Renal cortex interstitium (tissue), 11 donors: ENCODE results near the gene SERPINA6. TPM values are rescaled to one million over a fixed set of nuclear protein-coding genes. Genes with fewer than 3 reads are reported as not detected.

Source experiments
- DNase-seq, 11 donors: peaks; one replicate each; pipeline ENCODE4 v3.0.0-alpha.2; 2013; ENCODE audit warnings: low read depth in 9 of 11, low spot score in 4 of 11; ENCODE audit errors: extremely low read depth in 1 of 11
- polyA plus RNA-seq, 3 donors: library from polyadenylated mRNA; unstranded; fragments of 120-200 nt; gene quantifications; one replicate each; pipeline ENCODE4 v1.2.1, GENCODE V29; 2013; ENCODE audit not compliant: insufficient read length in 3 of 3

The SERPINA6 gene
- polyA plus RNA-seq, 3 donors, result 4.4 to 7.3 (median 7.1) TPM

DNA sequence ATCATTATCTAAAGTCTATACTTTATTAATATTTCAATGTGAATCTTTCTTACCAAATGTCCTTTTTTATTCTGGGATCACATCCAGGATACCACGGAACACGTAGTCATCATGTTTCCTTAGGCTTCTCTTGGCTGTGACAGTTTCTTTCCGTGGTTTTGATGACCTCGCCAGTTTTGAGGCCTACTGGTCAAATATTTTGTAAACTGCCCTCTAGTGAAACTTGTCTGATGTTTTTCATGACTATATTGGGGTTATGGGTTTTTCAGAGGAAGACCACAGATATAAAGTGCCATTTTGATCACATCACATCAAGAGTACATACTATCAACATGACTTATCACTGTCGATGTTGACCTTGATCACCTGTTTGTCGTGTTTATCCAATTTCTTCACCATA is 14.1 kb upstream of the SERPINA6 start:
- DNase-seq, result no peak

DNA sequence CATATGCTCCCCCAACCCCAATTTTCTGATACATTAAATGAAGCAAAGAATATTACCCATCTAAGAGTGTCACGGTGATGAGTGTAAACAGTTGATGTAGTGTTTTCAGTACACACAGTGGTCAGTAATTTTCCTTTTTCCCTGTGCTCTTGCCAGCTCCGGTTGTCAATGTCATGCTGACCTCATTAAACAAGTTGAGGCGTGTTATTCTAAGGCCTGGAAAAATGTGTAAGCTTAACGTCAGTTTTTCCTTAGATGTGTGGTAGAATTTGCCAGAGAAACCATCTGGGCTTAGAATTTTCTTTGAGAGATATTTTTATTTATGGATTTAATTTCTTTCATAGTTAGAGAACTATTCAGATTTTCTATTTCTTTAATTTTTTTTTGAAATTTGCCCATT is 11.7 kb upstream of the SERPINA6 start:
- no peak for DNase-seq

DNA sequence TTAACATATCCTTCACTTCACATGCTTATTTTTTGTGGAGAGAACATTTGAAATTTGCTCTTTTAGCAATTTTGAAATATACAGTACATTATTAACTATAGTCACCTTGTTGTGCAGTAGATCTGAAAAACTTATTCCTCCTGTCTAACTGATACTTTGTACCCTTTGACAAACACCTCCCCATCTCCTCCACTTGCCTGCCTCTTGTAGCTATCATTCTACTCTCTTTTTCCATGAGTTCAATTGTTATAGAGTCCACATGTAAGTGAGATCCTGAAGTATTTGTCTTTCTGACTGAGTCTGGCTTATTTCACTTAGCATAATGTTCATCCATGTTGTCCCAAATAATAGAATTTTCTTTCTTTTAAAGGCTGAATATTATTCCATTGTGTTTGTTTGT is 9.5 kb upstream of the SERPINA6 start:
- DNase-seq, result no peak

DNA sequence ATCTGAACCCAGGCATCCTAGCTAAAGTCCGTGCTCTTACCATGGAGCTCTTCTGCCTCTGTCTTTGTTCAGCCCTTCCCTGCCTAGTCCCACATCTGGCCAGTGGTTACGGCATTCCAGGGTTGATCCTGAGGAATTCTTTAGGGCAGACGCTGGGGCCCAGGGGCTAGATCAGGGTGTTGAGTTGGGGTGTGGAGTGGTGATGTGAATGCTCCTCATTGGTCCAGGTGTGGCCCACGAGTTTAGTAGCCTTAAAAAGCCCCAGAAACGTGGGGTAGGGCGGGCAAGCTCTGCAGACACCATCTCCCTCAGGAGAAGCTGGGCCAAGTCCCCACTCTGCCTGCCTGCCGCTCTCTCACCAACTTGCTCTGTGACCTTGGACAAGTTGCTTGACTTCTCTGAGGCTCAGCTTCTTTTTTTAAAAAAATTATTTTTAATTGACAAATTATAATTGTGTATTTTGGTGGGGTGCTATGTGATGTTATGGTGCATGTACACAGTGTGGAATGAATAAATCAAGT is 9.0 kb upstream of the SERPINA6 start:
- no peak for DNase-seq

DNA sequence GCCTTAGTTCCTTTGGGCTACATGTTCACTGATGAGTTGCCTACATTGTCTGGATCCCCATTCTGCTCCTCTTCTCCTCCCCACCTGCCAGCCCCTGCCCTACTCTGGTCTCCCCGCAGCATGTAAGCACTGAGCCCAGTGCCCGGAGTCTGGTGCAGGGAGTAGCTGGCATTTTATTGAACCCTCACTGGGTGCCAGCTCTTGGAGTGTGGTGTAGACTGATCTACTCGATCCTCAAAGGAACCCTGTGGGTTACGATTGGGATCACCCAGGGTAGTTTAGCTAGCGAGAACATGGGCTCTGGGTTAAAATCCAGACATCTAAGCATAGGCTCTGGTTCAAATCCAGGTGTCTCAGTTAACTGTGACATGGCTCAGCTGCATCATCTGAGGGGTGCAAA is 8.3 kb upstream of the SERPINA6 start:
- no peak for DNase-seq

DNA sequence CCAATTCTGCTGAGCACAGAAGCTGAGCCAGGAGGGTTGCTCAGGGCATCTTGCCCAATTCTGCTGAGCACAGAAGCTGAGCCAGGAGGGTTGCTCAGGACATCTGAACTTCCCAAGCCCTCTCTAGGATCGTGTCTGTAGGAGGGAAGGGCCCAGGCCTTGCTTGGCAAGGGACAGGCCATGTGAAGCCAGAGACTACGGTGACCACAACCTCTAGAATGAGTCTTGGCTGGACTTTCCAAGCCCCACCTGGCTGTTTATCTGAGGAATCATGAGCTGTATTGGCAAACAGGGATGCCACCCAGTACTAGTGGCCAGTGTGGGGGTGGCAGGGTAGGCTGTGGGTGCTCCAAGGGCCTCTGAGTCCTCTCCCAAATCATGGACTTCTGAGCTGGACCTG is 7.7 kb upstream of the SERPINA6 start:
- DNase-seq, result no peak

DNA sequence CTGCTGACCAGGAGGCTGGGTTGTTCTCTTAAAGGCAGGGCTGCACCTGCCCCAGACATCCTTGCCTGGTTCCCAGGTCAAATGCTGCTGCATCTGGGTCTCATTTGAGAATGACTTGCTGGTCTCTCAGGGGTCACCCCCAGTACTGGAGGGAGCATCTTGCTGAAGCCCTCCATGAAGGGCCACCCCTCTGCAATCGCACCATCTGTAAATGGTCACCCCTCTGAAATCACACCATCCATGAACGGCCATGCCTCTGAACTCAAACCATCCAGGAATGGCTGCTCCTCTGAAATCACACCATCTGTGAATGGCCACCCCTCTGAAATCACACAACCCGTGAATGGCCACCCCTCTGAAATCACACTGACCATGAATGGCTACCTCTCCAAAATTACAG is 7.3 kb upstream of the SERPINA6 start:
- DNase-seq, result no peak

DNA sequence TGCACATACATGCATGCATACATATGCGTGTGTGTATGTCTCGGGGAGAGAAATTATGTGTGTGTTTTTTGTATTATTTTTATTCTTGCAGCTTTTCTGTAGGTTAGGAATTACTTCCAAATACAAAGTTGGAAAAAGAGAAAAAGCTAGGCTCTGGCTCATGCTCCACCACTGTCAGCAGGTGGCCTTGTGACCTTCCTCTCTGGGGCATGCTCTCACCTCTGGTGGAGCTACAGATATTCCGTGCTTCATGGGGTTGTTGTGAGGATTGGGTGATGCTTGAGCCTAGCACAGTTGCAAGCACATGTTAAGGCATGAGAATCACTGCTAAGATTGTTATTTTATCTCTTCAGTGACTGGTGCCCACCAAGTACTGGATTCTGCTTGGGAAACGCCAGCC is 6.7 kb upstream of the SERPINA6 start:
- DNase-seq, result no peak

DNA sequence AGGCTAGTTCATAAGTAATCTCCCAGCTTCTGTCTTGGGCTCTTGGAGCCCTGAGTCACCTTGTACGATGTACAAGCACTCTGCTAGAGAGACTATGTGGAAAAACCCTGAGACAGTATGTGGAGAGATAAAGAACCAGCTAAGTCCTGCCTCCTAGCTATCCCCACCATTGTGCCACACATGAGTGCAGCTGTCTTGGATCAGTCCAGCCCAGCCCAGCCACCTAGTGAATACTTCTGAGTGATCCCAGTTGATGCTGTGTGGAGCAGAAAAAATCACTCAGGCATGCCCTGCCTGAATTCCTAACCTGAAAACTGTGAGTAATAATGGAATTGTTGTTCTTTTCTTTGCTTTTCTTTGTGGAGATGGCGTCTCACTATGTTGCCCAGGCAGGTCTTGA is 5.1 kb upstream of the SERPINA6 start:
- DNase-seq, result no peak

DNA sequence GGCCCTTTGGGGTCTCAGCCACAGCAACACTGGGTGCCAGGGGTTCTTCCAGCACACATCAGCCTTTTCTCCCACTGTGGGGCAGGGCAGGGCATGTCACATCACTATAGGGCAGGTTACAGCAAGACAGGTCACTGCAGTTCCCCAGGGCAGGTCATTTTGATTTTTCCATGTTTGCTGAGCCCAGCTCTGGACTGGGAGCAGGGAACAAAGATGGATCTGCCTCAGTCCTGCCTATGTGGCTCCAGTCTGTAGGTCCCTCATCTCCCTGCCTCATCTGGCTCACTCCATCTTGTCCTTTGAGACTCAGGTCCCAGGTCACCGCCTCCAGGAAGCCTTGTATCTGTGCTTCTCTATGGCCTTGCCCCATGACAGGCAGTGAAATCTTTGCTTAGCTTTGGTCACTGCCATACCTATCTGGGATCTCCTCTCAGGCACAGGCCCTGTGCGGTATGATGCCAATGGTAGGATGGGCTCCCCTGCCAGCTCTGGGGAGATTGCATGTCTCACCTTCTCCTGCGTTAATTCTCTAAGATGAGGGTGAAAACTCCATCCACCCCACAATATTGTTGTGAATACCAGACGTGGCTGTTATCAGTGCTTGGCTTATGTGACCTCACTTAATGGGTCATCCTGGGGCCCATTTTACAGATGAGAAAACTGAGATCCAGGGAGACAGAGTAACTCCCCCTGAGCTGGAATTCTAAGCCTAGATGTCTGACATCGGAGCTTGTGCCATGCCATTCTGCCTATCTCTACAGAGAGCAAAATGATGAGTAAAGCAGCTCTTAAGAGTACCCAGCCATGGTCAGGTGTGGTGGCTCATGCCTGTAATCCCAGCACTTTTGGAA is 1.5 kb downstream of the SERPINA6 start:
- no peak for DNase-seq

DNA sequence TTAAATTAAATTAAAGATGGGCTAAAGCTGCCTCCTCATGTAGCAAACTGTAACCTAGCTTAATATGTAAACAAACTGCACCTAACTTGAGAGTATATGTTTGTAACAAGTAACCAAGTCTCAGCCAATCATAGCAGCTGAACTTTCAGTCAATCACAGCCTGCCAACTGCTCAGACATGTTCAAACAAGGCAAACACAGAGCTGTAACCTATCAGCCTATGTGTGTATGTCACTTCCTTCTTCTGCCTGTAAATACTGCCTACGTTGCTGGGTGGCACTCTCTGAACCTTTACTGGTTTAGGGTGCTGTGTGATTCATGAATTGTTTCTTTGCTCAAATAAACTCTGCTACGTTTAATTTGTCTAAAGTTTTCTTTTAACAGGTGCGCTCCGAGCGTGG is 2.9 kb downstream of the SERPINA6 start:
- DNase-seq, result no peak

DNA sequence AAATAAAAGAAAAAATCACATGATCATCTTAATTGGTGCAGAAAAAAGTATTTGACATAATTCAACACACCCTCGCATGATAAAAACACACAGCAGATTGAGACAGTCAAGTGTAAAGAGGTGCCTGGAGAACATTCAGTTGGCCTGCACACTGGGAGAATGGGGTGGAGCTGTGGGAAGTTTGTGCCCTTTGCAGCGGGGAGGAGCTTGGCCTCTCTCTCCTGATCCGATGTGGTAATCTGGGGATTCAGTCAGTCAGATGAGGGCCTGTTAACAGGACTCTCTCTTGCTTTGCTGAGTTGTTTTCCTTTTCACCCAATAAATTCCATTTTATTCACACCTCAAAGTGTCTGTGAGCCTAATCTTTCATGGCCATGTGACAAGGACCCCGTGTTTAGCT is 5.9 kb downstream of the SERPINA6 start:
- no peak for DNase-seq

DNA sequence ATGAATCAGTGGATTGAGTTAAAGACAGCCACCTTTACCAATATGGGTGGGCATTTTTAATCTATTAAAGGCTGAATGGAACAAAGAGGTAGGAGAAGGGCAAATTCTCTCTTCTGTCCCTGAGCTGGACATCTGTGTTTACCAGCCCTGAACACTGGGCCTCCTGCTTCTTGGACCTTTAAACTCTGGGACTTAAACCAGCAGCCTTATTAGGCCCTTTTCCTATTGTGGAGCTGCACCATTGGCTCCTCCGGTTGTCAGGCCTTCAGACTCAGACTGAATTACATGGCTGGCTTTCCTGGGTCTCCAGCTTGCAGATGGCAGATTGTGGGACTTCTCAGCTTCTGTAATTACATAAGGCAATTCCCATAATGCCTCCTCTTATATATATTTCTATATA is 6.4 kb downstream of the SERPINA6 start:
- DNase-seq, result no peak

DNA sequence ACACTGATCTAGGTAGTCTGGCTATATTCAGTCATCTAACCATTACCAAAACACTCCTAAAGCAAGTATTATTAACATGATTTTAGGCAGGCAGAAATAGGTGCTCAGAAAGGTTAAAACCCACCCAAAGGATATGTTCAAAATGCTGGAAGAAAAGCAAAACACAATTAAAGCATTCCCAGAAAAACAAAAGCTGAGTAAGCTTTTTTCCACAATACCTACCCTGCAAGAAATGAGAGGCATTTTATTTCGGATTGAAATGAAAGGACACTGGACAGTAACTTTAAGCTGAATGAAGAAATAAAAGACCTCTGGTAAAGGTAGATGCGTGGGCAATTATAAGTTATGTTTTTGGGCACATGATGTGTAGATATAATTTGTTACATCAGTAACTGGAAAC is 8.2 kb downstream of the SERPINA6 start:
- DNase-seq, result no peak

DNA sequence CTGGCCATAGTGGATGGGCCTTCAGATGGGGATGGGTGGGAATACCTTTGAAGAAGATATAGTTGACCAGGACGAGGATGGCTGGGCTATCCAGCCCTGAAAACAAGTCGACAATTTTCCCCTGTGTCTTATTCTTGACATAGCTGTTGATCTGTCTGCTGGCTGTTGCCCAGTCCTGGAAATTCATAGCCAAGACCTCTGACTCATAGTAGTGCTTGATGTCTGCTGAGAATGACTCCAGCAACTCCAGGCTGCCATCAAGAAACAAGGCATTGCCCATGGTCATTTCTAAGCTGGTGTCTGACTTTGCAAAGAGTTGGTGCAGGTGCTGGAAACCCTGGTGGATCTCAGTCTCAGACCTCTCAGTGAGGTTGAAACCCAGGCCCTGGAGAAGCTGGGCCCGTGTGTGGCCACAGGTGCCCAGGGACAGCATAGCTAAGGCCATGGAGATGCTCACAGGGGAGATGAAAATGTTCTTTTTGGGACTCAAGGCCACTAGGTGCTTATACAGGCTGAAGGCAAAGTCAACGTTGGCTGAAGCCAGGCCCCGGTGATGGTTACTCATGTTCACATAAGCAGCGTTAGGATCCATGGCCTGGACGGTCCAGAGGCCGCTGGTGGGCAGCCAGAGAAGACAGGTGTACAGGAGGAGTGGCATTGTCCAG is 9.0 kb downstream of the SERPINA6 start:
- no peak for DNase-seq

DNA sequence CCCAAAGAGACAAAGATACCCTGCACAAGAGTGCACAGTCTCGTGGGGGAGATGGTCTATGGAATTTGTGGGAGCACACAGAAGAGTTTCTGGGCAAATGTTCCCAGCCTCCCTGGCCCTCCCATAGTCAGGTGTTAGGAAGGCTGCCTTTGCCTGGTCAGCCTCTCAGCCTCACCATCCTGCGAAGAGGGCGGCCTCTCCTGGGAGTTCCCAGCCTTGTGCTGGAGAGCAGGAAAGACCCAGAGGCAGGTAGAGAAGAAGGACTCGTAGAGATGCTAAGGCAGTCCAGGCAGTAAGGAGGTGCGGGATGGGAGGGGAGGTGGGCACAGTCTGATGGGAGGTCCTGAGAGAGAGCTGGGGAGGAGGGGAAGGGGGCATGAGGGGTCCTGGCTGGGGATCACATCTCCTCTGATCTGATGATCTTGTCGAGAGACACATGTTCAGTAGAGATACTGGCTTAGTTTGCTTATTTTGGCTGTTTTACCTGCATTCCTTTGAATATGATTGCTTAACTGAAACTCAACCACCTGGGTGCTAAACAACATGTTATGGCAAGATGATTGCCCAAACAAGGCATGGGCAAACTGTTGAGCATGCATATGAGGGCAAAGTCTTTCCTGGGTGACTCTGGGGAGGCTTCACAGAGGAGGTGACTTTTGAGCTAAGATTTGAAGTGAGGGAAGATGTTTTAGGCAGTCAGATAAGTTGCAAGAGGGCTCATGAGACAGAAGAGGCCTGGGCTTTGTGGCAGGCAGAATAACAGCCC is 10.5 kb downstream of the SERPINA6 start:
- no peak for DNase-seq

DNA sequence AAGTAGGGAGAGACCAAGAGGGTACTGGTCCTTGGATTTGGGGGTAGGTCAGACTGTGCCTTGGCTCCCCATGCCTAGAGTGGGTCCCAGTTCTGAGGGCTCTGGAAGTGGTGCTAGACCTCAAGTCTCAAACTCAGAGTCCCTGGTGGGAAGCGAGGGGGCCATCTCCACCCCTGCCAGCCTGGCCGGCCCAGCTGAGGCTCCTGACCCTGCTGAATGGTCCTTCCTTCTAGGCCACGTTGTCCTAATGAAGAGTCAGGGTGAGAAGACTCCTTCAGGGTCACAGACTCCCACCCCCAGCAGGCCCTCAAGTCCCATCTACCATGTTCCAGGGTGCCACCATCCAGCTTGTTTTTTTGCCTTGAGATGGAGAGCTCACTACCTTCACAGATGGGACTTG is 12.9 kb downstream of the SERPINA6 start:
- DNase-seq, result no peak

DNA sequence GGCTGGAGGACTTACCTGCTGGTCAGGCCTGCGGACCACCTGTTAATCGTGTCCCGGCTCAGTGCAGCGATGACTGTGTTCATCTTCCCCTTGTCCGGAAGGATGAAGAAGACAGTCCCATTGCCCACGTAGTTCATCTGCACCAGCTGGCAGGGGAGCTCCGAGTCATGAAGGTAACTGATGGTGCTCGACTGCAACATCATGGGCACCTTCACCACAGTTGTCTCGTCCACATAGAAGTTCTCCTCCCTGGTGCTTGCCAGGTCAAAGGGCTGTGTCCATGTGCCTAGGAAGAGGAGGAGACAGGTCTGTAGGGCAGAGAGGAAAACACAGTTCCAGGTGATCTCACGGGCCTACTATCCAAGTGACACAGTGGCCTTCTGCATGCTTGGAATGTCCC is 13.4 kb downstream of the SERPINA6 start:
- DNase-seq, result no peak

DNA sequence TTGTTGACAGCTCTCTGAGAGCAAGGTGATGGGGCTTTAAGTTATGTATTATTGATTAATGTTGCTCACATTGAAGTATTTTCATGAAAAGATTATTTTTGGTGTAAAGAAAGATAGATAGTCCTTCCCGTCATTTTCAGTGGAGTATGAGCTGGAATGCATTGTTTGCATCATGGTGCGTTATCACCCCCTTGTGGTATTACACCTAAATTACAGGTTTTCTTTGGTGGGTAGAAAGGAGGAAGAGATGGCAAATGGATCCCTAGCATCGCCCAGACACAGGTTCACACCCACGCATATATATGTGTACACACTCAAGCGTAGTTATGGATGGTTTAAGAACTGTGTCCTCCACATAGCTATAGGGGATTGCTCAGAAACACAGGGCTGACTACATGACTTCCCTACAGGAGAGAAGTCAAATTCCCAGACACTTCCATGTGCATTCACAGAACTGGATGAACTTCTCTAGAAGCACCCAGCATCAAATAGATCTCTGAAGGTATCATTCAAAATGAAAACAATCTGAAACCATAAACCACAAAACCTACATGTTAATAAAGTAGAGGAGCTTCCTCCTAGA is 15.6 kb downstream of the SERPINA6 start:
- no peak for DNase-seq
